GM12878 (cell line): ENCODE data around the gene IFI35. TPM values are rescaled to one million over a fixed set of nuclear protein-coding genes. Genes with fewer than 3 reads are reported as not detected.

Experiments used
- ATAC-seq: fragments of 200-7000 bp; cut with Tn5 transposase; 3 replicates; pipeline ENCODE4 v1.9.1; 2020; ENCODE audit warnings: mild to moderate bottlenecking, moderate library complexity
- BruUV-seq: library from RNA; stranded (reverse); fragments of 400-500 nt; replicated peaks from 2 replicates; lab custom pipeline; 2021; lab: Mats Ljungman, UMichigan
- CTCF ChIA-PET: fragments of 300-600 bp; sonication (Branson Sonifier 250); formaldehyde crosslinking; extraction: SDS; loops from one replicate; lab custom pipeline; 2021; ENCODE audit warnings: inconsistent platforms; lab: Yijun Ruan, JAX
- POLR2A ChIA-PET: fragments of 350-600 bp; formaldehyde crosslinking; extraction: SDS; loops from one replicate; lab custom pipeline; 2021; ENCODE audit warnings: inconsistent platforms; lab: Charles Lee
- RAD21 ChIA-PET: fragments of 300-600 bp; sonication (Branson Sonifier 250); formaldehyde crosslinking; loops from one replicate; lab custom pipeline; 2023; ENCODE audit warnings: antibody characterized with exemption; ENCODE audit not compliant: unreplicated experiment; lab: Charles Lee
- SMC1A ChIA-PET: fragments of 300-600 bp; sonication (Branson Sonifier 250); formaldehyde crosslinking; loops from one replicate; lab custom pipeline; 2023; ENCODE audit not compliant: unreplicated experiment, uncharacterized antibody; lab: Charles Lee
- DNase-seq: peaks from one replicate; pipeline ENCODE4 v3.0.0-alpha.2; 2011; ENCODE audit warnings: low read depth, low spot score
- FAIRE-seq: peaks from 3 replicates; lab custom pipeline; 2011; peaks lifted over from hg19 to GRCh38; lab: Jason Lieb, UNC
- H2AFZ ChIP-seq: 2 replicates; pipeline ENCODE4 v1.6.0; 2011; ENCODE audit warnings: low read depth, low read length, control low read depth; ENCODE audit not compliant: control insufficient read depth
- H3K27ac ChIP-seq: 2 replicates; pipeline ENCODE4 v1.5.1; 2011; ENCODE audit warnings: control low read depth; ENCODE audit not compliant: control insufficient read depth, insufficient read depth
- H3K27me3 ChIP-seq, 2 experiments: replicated peaks in 1 of 2; 2 replicates each; pipeline versions ENCODE4 v1.6.0 to v1.6.1; 2011; ENCODE audit warnings: low read length in 1 of 2; ENCODE audit not compliant: control insufficient read depth in 2 of 2, insufficient read depth in 2 of 2
- H3K36me3 ChIP-seq, 2 experiments: 2 replicates each; pipeline ENCODE4 v1.5.1; 2011; ENCODE audit warnings: low read length in 1 of 2; ENCODE audit not compliant: control insufficient read depth in 2 of 2, insufficient read depth in 2 of 2
- H3K4me1 ChIP-seq: 2 replicates; pipeline ENCODE4 v1.6.1; 2011; ENCODE audit warnings: mild to moderate bottlenecking, low read length, moderate library complexity, mixed read lengths; ENCODE audit not compliant: control insufficient read depth, insufficient read depth
- H3K4me2 ChIP-seq: 2 replicates; pipeline ENCODE4 v1.6.0; 2011; ENCODE audit warnings: control low read depth; ENCODE audit not compliant: control insufficient read depth, insufficient read depth
- H3K4me3 ChIP-seq: fragments of 200-600 bp; sonication (generic); 2 replicates; pipeline ENCODE4 v1.5.1; 2016
- H3K79me2 ChIP-seq: 2 replicates; pipeline ENCODE4 v1.6.0; 2011; ENCODE audit warnings: low read length; ENCODE audit not compliant: control insufficient read depth, insufficient read depth
- H3K9ac ChIP-seq: 2 replicates; pipeline ENCODE4 v1.8.0; 2011; ENCODE audit warnings: low read length, control low read depth, mixed read lengths; ENCODE audit not compliant: control insufficient read depth, insufficient read depth
- H3K9me3 ChIP-seq: replicated peaks from 3 replicates; pipeline ENCODE4 v1.5.1; 2011; ENCODE audit warnings: mild to moderate bottlenecking, low read length; ENCODE audit not compliant: control insufficient read depth, insufficient read depth
- H4K20me1 ChIP-seq: 2 replicates; pipeline ENCODE4 v1.6.0; 2011; ENCODE audit not compliant: control insufficient read depth, insufficient read depth
- ESRRA ChIP-seq: IDR thresholded peaks from 2 replicates; pipeline ENCODE4 v1.6.1; 2012; ENCODE audit warnings: mild to moderate bottlenecking, low read length, improper control_type of control experiment
- KLF5 ChIP-seq: fragments of 450-650 bp; IDR thresholded peaks from 2 replicates; pipeline ENCODE4 v1.6.1; 2014; ENCODE audit warnings: mild to moderate bottlenecking; ENCODE audit not compliant: partially characterized antibody
- PAX8 ChIP-seq: fragments of 450-650 bp; IDR thresholded peaks from 2 replicates; pipeline ENCODE4 v1.6.1; 2017; ENCODE audit warnings: mild to moderate bottlenecking, moderate library complexity
- STAT3 ChIP-seq: IDR thresholded peaks from 2 replicates; pipeline ENCODE4 v1.6.1; 2011; ENCODE audit warnings: low read depth, low read length, improper control_type of control experiment
- TBL1XR1 ChIP-seq: IDR thresholded peaks from 2 replicates; pipeline ENCODE4 v1.6.1; 2012; ENCODE audit warnings: low read depth, low read length, improper control_type of control experiment
- ZNF384 ChIP-seq: IDR thresholded peaks from 2 replicates; pipeline ENCODE4 v1.6.1; 2012; ENCODE audit warnings: low read depth, mild to moderate bottlenecking, low read length, improper control_type of control experiment, borderline replicate concordance
- WGBS: methylation state at CpG from one replicate; pipeline ENCODE4 v1.1.6; 2016; ENCODE audit warnings: low lambda C conversion rate; ENCODE audit not compliant: insufficient replicate concordance, insufficient coverage; ENCODE audit errors: missing lambda C conversion rate; 5-methylcytosine and 5-hydroxymethylcytosine counted together
- in situ Hi-C: fragments of 300-500 bp; cut with MboI; formaldehyde crosslinking; loops from 9 replicates; pipeline ENCODE4 v1.14.3; 2018; ENCODE audit warnings: mixed read lengths
- intact Hi-C: fragments of 100-400 bp; cut with micrococcal nuclease; formaldehyde crosslinking; loops from one replicate; pipeline ENCODE4 v1.14.2; 2022; ENCODE audit not compliant: unreplicated experiment
- polyA plus RNA-seq, 11 experiments: library from polyadenylated mRNA; depleted of rRNA in 4 of 11; unstranded in 6 of 11; stranded (reverse) in 5 of 11; fragments of >200 nt; fragmentation: Nextera tagmentation in 4 of 11; fragmentation: Illumina TruSeq in 1 of 11; extraction: Ambion mirVana in 4 of 11; extraction: Trizol in 1 of 11; gene quantifications; 1 replicate in 1 of 11; 2 replicates in 10 of 11; pipeline versions ENCODE4 v1.2.1 to v1.2.3, GENCODE V29; 2011 to 2016; ENCODE audit warnings: inconsistent platforms in 2 of 11, missing spikeins in 2 of 11, low read depth in 1 of 11
- total RNA-seq, 4 experiments: library from RNA; depleted of rRNA in 3 of 4; stranded (reverse); fragments of >200 nt in 3 of 4; fragmentation: Illumina TruSeq in 1 of 4; extraction: Trizol in 1 of 4; gene quantifications; 2 replicates each; pipeline versions ENCODE4 v1.2.1 to v1.2.3, GENCODE V29; 2013 to 2021
- TF ChIP-seq, protein P1 (sequence below): fragments of 450-650 bp; IDR thresholded peaks from 2 replicates; pipeline ENCODE4 v1.6.1; 2017; ENCODE audit warnings: mild to moderate bottlenecking, moderate library complexity

IFI35 gene
- total and polyA plus RNA-seq, 10 of the 15 experiments (the other 5 are each of a cell fraction or from before 2014, with no cell fraction given), result 18.4 to 92.2 (median 65.3) TPM

DNA sequence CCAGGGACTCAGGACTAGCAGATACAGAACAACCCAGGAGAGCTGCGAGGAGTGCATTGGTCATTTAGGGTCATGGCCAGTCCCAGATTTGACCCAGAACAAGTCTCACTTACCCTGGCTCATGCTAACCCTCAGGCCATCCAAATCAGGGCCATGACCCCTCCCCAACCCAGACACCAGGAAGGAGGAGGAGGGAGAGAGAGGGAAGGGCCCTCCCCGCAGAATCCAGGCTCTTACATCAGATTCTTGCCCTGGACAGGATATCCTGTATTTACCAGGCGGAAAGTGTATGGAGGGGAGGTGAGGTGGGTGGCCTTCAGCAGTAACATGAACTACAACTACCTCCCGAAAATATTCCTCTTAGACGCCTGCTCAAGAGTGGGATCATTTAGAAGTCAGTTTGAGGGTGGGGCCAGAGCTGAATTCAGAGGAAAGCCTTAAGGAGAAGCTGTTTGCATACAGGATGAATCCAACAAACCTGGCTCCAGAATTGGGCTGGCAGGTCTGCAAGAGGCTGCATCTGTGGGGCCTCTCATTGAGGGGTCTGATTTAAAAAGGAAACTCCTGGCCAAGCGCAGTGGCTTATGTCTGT is 13.5 kb downstream of the IFI35 start:
- TF ChIP-seq KLF5 (no peak), TBL1XR1 (no peak), ZNF384 (no peak), ESRRA (no peak), PAX8 (no peak), STAT3 (no peak)
- TF ChIP-seq, protein P1, sequence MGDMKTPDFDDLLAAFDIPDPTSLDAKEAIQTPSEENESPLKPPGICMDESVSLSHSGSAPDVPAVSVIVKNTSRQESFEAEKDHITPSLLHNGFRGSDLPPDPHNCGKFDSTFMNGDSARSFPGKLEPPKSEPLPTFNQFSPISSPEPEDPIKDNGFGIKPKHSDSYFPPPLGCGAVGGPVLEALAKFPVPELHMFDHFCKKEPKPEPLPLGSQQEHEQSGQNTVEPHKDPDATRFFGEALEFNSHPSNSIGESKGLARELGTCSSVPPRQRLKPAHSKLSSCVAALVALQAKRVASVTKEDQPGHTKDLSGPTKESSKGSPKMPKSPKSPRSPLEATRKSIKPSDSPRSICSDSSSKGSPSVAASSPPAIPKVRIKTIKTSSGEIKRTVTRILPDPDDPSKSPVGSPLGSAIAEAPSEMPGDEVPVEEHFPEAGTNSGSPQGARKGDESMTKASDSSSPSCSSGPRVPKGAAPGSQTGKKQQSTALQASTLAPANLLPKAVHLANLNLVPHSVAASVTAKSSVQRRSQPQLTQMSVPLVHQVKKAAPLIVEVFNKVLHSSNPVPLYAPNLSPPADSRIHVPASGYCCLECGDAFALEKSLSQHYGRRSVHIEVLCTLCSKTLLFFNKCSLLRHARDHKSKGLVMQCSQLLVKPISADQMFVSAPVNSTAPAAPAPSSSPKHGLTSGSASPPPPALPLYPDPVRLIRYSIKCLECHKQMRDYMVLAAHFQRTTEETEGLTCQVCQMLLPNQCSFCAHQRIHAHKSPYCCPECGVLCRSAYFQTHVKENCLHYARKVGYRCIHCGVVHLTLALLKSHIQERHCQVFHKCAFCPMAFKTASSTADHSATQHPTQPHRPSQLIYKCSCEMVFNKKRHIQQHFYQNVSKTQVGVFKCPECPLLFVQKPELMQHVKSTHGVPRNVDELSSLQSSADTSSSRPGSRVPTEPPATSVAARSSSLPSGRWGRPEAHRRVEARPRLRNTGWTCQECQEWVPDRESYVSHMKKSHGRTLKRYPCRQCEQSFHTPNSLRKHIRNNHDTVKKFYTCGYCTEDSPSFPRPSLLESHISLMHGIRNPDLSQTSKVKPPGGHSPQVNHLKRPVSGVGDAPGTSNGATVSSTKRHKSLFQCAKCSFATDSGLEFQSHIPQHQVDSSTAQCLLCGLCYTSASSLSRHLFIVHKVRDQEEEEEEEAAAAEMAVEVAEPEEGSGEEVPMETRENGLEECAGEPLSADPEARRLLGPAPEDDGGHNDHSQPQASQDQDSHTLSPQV, result no peak
- ChIA-PET RAD21 (no interaction called here), CTCF (no interaction called here), POLR2A (no interaction called here), SMC1A (interaction anchor here (1.2 kb wide), 1 partner anchor 13 kb away, joined by 3 read pairs; the partner anchor contains the start of gene IFI35)
- WGBS, result 83% methylated on average over 6 of the region's 6 CpGs
- DNase-seq, result no peak
- peaks cover 10% of the 10 kb centered on the region; the same call in 1 of the 2 replicates for H3K4me1 ChIP-seq
- H3K4me3 ChIP-seq, result no peak overlapping the region
- H3K79me2 ChIP-seq, result no peaks in the 10 kb centered on the region
- ATAC-seq, result no peak
- H4K20me1 ChIP-seq, result no peaks in the 10 kb centered on the region
- H3K36me3 ChIP-seq, result no peaks in the 10 kb centered on the region
- no TSS peak for BruUV-seq
- no peak overlapping the region for H3K9ac ChIP-seq
- in situ Hi-C loops (loop anchor here (10.0 kb wide), 1 partner anchor 195 kb away; the partner anchor contains the start of gene TMEM106A), intact Hi-C loops (loop anchor here (5.0 kb wide), 1 partner anchor 312 kb away; no protein-coding TSS in a partner anchor)
- no peak overlapping the region for H3K4me2 ChIP-seq
- no peaks in the 10 kb centered on the region for H3K9me3 ChIP-seq
- no peaks in the 10 kb centered on the region for H3K27me3 ChIP-seq
- H3K27ac ChIP-seq, result no peak overlapping the region
- no peak for FAIRE-seq
- no peak overlapping the region for H2AFZ ChIP-seq
